PFSK-1 (cell line): ENCODE measurements around the gene TCTN2.

ENCODE experiments used
- POLR2AphosphoS5 ChIP-seq: IDR thresholded peaks from 2 replicates; pipeline ENCODE4 v1.6.1; 2012; ENCODE audit warnings: low read depth, mild to moderate bottlenecking, control low read depth, low read length, moderate library complexity
- TAF1 ChIP-seq: IDR thresholded peaks from 2 replicates; pipeline ENCODE4 v1.6.1; 2012; ENCODE audit warnings: low read length, control low read depth, borderline replicate concordance; ENCODE audit not compliant: insufficient read depth

DNA sequence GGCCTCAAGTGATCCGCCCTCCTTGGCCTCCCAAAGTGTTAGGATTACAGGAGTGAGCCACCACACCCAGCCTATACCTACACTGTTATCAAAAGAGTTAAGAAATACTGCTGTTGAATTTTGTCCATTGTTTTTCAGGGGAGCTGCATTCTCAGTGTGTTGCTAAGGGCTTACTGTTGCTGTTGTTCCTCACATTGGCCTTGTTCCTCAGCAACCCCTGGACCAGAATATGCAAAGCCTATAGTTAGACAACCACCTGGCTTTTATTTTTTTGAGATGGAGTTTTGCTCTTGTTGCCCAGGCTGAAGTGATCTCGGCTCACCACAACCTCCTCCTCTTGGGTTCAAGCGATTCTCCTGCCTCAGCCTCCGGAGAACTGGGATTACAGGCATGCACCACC is 36.6 kb downstream of the TCTN2 start:
- TF ChIP-seq POLR2AphosphoS5: no peak
- no peak for TF ChIP-seq TAF1
